ENCODE results near the gene C12orf60.
"Not testable (repeated sequence)": the region's sequence is repeated elsewhere in the genome, so short reads cannot be mapped to it uniquely, and the experiment has no call there.

Gene C12orf60

GRCh38 chr12:14803011-14803829 is at the start of gene C12orf60, which contains the start of gene WBP11:
C12orf60 (plus strand) TSS chr12:14803670; CDS start chr12:14822936, 19,266 bp downstream.
WBP11 (minus strand) TSS chr12:14803478; CDS start chr12:14801383, 2,095 bp downstream.
- in situ Hi-C loops (cut with MboI; ENCODE audit: low sequenced_read_pairs): no loop called here

- in situ Hi-C loops (cut with MboI; ENCODE audit: low sequenced_read_pairs): no loop called here
Measured at GRCh38 chr12:14756334-14757143, 46.9 kb upstream of the C12orf60 start.

DNA sequence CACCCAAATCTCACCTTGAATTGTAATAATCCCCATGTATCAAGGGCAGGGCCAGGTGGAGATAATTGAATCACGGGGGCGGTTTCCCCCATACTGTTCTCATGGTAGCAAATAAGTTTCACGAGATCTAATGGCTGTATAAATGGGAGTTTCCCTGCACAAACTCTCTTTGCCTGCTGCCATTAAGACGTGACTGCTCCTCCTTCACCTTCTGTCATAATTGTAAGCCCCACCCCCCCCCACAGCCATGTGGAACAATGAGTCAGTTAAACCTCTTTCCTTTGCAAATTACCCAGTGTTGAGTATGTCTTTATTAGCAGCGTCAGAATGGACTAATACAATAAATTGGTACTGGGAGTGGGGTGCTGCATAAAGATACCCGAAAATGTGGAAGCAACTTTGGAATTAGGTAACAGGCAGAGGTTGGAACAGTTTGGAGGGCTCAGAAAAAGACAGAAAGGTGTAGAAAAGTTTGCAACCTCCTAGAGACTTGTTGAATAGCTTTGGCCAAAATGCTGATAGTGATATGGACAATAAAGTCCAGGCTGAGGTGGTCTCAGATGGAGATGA is 43.7 kb upstream of the C12orf60 start:
- in situ Hi-C loops (cut with MboI; ENCODE audit: low sequenced_read_pairs): not testable (repeated sequence)

GRCh38 chr12:14765398-14765797 is 38.1 kb upstream of the C12orf60 start:
- in situ Hi-C loops (cut with MboI; ENCODE audit: low sequenced_read_pairs): no loop called here

GRCh38 chr12:14766020-14766419 is 37.5 kb upstream of the C12orf60 start:
- in situ Hi-C loops (cut with MboI; ENCODE audit: low sequenced_read_pairs): not testable (repeated sequence)

DNA sequence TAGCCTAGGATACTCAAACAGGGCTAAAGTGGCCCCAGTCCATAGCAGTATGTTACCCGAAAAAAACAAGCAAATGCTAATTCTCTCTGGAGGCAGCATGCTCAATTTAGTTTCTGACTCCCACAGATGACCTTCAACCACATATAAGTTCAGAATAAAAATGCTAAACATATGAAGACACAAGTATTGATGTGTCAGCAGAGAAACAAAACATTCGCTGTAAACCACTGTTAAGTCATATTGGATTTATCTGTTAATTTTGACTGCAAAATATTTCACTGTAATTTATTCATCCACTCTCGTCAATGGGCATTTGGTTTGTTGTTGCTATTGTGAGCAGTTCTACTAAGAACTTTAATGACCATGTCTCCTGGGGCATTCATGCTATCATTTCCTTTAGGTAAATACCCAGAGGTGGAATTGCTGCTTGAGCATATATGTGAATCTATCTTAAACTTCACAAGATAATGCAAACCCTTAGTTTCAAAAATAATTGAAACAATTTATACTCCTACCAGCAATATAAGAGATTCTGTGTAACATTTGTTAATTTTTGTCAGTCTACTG is 36.7 kb upstream of the C12orf60 start:
- in situ Hi-C loops (cut with MboI; ENCODE audit: low sequenced_read_pairs): no loop called here

- in situ Hi-C loops (cut with MboI; ENCODE audit: low sequenced_read_pairs): no loop called here
Measured at GRCh38 chr12:14767617-14768016, 35.9 kb upstream of the C12orf60 start.

- in situ Hi-C loops (cut with MboI; ENCODE audit: low sequenced_read_pairs): no loop called here
Measured at GRCh38 chr12:14768823-14769405, 34.6 kb upstream of the C12orf60 start.

DNA sequence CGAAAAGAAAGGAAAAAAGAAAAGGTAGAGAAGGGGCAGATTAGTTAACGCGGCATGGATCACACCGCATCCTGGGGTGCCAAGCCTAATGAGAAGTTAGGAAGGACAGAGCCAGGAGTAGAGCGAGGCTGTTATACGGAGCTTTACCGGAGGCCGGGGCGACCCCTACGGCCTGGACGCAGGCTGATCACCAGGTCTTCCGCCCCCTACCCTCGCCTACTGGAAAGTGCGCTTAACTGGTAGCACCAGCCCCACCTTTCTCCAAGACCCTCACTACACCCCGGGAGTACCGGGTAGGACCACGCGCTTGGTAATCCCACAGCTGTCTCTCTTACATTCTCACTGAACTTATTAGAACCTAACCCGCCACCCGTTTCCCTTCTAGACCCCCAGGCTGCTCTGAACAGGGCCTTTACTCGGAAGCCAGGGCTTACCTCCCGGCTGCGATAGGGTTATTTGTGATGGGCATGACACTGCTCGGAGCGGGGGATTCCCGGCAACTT is 34.0 kb upstream of the C12orf60 start:
- in situ Hi-C loops (cut with MboI; ENCODE audit: low sequenced_read_pairs): no loop called here

- in situ Hi-C loops (cut with MboI; ENCODE audit: low sequenced_read_pairs): no loop called here
Measured at GRCh38 chr12:14769969-14770495, 33.4 kb upstream of the C12orf60 start.

DNA sequence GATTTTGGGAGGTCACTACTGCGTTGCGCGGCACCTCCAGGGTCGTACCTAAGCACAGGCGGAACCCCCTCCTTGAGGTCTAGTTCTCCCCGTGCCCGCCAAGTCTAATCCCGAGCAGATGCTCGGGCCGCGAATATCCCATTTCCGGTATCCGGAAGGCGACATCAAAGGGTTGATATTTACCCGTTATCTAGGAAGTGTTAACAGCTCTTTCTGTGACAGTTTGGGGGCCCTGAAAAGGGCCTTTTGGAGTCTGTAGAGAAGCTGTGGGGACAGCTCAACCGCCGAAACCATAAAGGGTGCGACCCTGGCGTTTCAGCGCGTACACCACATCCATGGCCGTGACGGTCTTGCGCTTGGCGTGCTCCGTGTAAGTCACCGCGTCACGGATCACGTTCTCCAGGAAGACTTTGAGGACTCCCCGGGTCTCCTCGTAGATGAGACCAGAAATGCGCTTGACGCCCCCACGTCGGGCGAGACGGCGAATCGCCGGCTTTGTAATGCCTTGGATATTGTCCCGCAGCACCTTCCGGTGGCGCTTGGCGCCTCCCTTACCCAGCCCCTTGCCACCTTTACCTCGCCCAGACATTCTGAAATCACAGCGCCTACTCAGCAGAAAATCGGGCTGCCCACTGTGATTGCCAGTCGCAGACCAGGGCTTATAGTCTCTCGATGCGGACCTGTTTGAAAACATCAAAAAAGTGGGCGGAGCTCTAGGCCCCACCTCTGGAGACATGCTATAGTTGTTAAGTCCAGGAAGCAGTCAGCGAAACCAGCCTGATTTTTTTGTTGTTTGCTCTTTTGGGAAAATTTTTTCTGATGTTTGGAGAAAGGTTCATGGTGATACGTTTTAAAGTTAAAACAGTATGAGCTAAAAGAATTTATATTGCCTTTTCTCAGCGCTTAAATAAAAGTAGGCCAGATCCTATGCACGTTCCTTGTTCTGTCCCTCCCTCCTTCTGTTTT is 32.7 kb upstream of the C12orf60 start:
- in situ Hi-C loops (cut with MboI; ENCODE audit: low sequenced_read_pairs): no loop called here

DNA sequence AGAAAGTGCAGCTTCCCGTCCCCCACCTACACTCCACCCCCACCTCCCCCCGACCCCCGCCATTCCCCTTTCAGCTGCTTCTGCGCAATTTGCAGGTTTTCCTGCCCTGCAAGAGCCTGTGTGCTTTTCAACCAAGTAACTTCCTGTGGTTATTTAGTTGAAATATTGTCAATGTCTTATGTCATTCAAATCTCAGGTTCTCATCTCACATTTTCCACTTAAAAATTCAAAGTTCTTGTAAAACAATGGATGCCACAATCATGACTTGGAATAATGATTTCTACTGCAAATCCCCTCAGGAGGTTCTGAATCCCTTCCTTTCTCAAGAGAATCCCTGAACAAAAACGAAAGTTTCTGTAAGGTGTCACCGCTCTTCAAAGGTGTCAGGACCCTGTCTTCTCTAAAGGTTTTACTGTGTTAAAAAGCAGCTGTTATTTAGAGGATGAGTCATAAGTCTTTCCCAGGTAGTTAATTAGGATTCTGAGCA is 31.8 kb upstream of the C12orf60 start:
- in situ Hi-C loops (cut with MboI; ENCODE audit: low sequenced_read_pairs): no loop called here

DNA sequence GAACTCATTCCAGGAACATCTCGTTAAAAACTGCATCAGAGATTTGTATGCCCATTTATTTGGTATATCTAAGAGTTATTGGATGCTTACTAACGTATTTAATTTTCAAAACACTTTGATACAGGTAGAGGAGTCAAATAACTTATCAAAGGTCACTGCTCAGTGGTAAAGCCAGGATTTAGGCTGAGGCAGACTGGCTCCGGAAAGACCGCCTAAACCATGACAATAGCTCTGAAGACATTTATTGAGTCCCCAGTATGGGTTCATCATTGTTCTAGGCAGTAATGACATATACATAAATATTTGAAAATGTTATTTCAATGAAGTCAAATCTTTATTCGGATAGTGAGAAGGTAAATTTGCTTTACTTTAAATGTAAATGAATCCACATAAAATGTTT is 30.5 kb upstream of the C12orf60 start:
- in situ Hi-C loops (cut with MboI; ENCODE audit: low sequenced_read_pairs): no loop called here

DNA sequence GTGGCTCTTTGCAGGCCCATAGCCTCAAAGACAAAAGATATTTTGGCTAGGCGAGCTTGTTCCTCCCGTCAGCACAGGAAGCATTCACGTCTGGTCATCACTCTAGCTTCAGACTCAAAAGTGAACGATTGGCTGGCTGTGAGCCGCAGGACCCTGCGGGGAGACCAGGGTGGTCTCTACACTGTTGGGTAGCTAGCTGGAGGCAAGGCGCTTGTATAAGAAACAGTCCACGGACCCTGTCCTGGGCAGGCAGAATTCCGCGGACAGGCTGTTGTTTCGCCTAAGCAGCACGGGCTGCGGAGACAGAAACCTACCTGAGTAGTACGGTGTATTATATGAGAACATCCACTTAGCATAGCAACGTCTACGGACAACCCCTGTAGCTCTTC is 29.8 kb upstream of the C12orf60 start:
- in situ Hi-C loops (cut with MboI; ENCODE audit: low sequenced_read_pairs): no loop called here

DNA sequence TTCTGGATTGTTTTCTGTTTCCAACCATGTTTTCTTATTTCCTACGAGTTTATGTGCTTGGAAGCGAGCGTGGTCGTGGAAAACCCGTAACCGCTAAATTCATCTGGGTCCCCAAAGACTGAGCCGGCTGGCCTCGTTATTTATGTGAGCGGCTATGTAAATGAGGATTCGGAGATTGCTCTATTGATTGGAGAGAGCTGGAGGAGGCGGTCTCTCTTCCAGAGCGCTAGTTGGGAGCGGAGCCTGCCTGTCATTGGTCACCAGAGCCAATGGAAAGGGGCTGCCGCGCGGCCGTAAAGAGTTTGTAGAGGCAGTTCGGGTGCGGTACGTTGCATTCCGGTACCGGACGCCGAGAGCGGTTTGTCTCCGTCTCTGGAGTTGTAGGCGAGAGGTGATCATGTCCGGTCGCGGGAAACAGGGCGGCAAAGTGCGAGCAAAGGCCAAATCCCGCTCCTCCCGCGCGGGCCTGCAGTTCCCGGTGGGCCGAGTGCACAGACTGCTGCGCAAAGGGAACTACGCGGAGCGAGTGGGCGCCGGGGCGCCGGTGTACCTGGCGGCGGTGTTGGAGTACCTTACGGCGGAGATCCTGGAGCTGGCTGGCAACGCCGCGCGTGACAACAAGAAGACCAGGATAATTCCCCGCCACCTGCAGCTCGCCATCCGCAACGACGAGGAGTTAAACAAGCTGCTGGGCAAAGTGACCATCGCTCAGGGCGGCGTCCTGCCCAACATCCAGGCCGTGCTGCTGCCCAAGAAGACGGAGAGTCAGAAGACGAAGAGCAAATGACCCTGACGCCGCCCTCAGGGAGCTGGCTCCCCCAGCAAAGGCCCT is 29.2 kb upstream of the C12orf60 start:
- in situ Hi-C loops (cut with MboI; ENCODE audit: low sequenced_read_pairs): no loop called here

- in situ Hi-C loops (cut with MboI; ENCODE audit: low sequenced_read_pairs): no loop called here
Measured at GRCh38 chr12:14774906-14775635, 28.4 kb upstream of the C12orf60 start.

DNA sequence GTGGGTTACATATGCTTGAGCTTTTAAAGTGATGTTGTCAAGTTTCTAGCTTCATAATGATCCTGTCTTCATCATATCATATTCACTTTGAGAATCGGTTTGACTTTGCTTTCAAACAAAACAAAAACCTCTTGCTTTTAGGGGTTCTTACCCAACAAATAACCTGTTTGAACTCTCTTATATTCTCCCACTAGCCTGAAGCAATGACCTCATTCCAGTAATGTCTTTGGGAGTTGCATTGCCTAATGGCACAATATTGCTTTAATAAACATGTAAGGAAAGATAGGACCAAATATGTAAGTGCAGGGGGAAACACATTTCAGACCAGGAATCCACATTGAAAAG is 27.9 kb upstream of the C12orf60 start:
- in situ Hi-C loops (cut with MboI; ENCODE audit: low sequenced_read_pairs): no loop called here
